ENCODE measurements around the gene RHBDL1. TPM values are rescaled to one million over a fixed set of nuclear protein-coding genes. Genes with fewer than 3 reads are reported as not detected.
A peak's percentile ranks its signal among the peaks of the same experiment; 100 is the strongest.

RHBDL1 gene
- total RNA-seq, 1 donor from 2014 or later: 3.0 TPM

DNA sequence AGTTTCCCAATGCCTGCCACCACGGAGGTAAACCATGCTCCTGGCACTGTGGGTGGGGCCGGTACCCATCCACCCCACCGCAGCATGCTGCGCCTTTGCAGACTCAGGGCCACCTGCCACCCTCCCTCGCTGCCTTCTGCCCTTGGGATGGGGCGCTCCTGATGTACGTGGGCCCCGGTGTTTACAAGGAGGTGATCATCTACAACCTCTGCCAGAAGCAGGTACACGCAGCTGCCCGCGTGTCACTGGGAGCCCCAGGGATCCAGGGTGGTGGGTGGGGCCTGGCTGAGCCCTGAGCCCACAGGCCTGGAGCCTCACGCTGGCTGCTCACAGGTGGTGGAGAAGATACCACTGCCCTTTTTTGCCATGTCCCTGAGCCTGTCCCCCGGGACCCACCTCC lies 8.9 kb upstream of the RHBDL1 start:
- Mint-ChIP-seq H3K27ac (ENCODE audit: unreplicated experiment) (no peak overlapping the region), H3K4me3 (ENCODE audit: unreplicated experiment) (no peak overlapping the region), H3K36me3 (ENCODE audit: low read depth) (no peaks in the 10 kb centered on the region), H3K27me3 (ENCODE audit: low read depth) (no peaks in the 10 kb centered on the region), H3K9me3 (ENCODE audit: low read depth) (no peaks in the 10 kb centered on the region), H3K4me1 (ENCODE audit: low read depth) (peaks cover 8% of the 10 kb centered on the region)
- no peak for DNase-seq (ENCODE audit: low spot score)
- TF ChIP-seq, protein P1, sequence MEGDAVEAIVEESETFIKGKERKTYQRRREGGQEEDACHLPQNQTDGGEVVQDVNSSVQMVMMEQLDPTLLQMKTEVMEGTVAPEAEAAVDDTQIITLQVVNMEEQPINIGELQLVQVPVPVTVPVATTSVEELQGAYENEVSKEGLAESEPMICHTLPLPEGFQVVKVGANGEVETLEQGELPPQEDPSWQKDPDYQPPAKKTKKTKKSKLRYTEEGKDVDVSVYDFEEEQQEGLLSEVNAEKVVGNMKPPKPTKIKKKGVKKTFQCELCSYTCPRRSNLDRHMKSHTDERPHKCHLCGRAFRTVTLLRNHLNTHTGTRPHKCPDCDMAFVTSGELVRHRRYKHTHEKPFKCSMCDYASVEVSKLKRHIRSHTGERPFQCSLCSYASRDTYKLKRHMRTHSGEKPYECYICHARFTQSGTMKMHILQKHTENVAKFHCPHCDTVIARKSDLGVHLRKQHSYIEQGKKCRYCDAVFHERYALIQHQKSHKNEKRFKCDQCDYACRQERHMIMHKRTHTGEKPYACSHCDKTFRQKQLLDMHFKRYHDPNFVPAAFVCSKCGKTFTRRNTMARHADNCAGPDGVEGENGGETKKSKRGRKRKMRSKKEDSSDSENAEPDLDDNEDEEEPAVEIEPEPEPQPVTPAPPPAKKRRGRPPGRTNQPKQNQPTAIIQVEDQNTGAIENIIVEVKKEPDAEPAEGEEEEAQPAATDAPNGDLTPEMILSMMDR (IDR thresholded peaks at IDR 0.05): no peak

DNA sequence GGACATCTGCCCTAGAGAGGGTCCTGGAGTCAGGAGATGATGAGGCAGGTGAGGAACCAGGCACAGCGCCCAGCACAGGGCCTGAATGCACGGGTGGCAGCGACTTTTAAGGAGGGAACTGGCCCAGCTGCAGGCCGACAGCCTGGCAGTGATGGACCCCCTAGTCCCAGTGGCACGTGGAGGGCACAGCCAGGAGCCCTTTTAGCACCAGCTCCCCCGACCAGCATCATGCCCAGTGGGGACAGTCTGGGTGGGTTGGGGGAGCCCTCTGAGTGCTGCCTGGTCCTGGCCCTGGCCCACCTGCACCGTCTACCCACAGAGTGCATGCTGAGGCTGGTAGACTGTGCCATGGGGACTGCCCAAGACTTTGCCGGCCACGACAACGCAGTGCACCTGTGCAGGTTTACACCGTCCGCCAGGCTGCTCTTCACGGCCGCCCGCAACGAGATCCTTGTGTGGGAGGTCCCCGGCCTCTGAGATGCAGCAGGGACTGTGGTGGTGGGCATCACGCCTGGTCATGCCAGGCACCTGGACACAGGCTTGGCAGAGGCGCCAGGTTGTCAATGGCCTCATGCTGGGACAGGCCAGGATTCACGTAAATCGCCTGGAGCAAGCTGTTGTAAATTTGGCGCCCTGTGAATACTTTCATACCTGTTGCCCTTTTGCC lies 8.2 kb upstream of the RHBDL1 start:
- TF ChIP-seq, protein P1 (IDR thresholded peaks at IDR 0.05): no peak
- Mint-ChIP-seq H3K27me3 (ENCODE audit: low read depth) (no peaks in the 10 kb centered on the region), H3K9me3 (ENCODE audit: low read depth) (no peaks in the 10 kb centered on the region), H3K36me3 (ENCODE audit: low read depth) (no peaks in the 10 kb centered on the region), H3K4me1 (ENCODE audit: low read depth) (peaks cover 8% of the 10 kb centered on the region), H3K27ac (ENCODE audit: unreplicated experiment) (peak overlapping the region; percentile 81), H3K4me3 (ENCODE audit: unreplicated experiment) (no peak overlapping the region)
- no peak for DNase-seq (ENCODE audit: low spot score)

DNA sequence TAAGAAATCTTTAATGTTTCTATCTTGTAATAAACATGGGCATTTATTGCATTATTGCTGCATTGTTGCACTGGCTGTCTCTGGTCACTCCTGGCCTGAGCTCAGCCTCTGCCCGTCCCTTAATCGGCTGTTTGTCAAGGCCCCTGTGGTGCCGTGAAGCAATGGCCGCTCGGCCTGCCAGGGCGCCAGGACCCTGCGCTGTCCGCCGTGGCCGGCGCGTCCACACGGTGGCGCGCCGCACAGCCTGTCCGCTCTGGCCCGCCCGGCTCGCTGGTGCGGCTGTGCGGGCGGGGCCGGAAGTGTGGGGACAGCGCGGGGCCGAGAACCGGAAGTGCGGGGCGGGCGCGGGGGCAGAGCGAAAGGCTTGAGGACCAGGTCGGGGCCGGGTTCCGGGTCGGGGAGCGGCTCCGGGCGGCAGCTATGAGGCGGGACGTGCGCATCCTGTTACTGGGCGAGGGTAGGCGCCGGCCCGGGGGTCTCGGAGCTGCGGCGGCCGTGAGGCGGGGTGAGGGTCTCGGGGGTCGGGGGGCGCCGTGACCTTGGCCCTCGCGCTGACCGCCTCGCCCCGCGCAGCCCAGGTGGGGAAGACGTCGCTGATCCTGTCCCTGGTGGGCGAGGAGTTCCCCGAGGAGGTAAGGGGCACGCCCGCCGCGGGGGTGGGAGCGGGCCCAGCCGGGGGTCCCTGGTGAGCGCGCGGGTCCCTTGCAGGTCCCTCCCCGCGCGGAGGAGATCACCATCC lies 7.5 kb upstream of the RHBDL1 start, which contains the start of gene RHOT2:
Gene RHOT2 (plus strand): TSS at position 353 of the 739 bp plus-strand sequence. CDS start 68 bp downstream, at position 421.
- TF ChIP-seq, protein P1 (IDR thresholded peaks at IDR 0.05): peak; percentile 87
- DNase-seq (ENCODE audit: low spot score): no peak
- H3K36me3 Mint-ChIP-seq (ENCODE audit: low read depth): peaks cover 1% of the 10 kb centered on the region
- H3K4me3 Mint-ChIP-seq (ENCODE audit: unreplicated experiment): peak within 1 kb of the TSS; percentile 76
- no peaks in the 10 kb centered on the region for H3K9me3 Mint-ChIP-seq (ENCODE audit: low read depth)
- no peaks in the 10 kb centered on the region for H3K27me3 Mint-ChIP-seq (ENCODE audit: low read depth)
- peaks cover 8% of the 10 kb centered on the region for H3K4me1 Mint-ChIP-seq (ENCODE audit: low read depth)
- H3K27ac Mint-ChIP-seq (ENCODE audit: unreplicated experiment): peak within 1 kb of the TSS; percentile 81

DNA sequence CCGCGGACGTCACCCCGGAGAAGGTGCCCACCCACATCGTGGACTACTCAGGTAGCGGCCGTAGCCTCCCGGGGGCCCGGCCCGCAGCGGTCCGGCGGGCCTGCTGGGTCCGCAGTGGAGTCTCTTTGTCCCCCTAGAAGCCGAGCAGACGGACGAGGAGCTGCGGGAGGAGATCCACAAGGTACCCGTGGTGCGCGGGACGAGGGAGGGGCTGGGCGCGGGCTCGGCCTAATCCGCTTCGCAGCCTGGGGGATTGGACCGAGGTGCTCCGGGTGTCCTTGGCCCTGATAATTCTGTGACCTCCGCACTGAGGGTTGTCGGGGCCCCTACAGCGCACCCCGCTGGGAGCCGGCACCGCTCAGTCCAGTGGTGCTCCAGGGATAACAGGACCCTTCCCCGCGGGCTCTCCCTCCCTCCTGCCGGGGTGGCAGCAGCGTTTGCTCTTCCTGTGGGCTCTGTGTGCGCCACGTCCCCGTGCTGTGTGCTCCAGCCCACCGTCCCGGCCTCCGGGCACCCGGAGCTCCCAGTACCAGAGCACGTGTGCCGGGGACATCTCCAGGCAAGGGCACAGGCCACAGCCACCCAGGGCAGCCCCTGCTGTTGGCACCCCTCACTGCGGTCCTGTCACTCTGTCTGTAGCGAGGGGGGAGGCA lies 6.8 kb upstream of the RHBDL1 start:
- H3K4me1 Mint-ChIP-seq (ENCODE audit: low read depth): peaks cover 8% of the 10 kb centered on the region
- peaks cover 2% of the 10 kb centered on the region for H3K36me3 Mint-ChIP-seq (ENCODE audit: low read depth)
- TF ChIP-seq, protein P1 (IDR thresholded peaks at IDR 0.05): no peak
- no peak for DNase-seq (ENCODE audit: low spot score)
- peak overlapping the region; percentile 70 for H3K4me3 Mint-ChIP-seq (ENCODE audit: unreplicated experiment)
- H3K27ac Mint-ChIP-seq (ENCODE audit: unreplicated experiment): no peak overlapping the region
- H3K9me3 Mint-ChIP-seq (ENCODE audit: low read depth): no peaks in the 10 kb centered on the region
- no peaks in the 10 kb centered on the region for H3K27me3 Mint-ChIP-seq (ENCODE audit: low read depth)

DNA sequence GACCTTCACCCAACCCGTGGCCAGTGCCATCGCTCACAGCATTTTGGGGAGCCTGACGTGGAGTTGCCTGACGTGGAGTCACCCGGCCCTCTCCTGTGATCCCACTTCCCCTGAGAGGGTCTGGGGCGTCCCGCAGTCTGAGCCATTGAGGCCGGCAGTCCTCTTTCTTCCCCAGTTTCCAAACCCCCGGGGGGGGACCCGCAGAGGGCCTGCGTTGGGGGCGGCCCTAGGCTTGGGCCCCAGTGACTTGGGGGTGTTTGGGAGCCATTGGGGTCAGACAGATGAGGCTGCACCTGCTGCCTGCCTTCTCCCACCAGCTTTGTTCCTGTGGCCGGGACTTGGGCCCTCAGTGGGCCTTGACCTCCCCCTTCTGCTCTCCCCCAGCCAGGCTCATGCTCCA lies 5.8 kb upstream of the RHBDL1 start:
- no peaks in the 10 kb centered on the region for H3K27me3 Mint-ChIP-seq (ENCODE audit: low read depth)
- TF ChIP-seq, protein P1 (IDR thresholded peaks at IDR 0.05): no peak
- no peak overlapping the region for H3K27ac Mint-ChIP-seq (ENCODE audit: unreplicated experiment)
- H3K36me3 Mint-ChIP-seq (ENCODE audit: low read depth): peaks cover 2% of the 10 kb centered on the region
- no peak for DNase-seq (ENCODE audit: low spot score)
- H3K4me1 Mint-ChIP-seq (ENCODE audit: low read depth): peaks cover 9% of the 10 kb centered on the region
- H3K9me3 Mint-ChIP-seq (ENCODE audit: low read depth): no peaks in the 10 kb centered on the region
- H3K4me3 Mint-ChIP-seq (ENCODE audit: unreplicated experiment): no peak overlapping the region
